HepG2 (cell line): ENCODE measurements around the gene ARHGEF37. TPM values are rescaled to one million over a fixed set of nuclear protein-coding genes. Genes with fewer than 3 reads are reported as not detected.

ENCODE experiments used
- ATAC-seq: fragments of 200-7000 bp; cut with Tn5 transposase; 3 replicates; pipeline ENCODE4 v1.9.1; 2020; ENCODE audit warnings: mild to moderate bottlenecking, moderate library complexity
- BruUV-seq: library from RNA; stranded (reverse); fragments of 400-500 nt; replicated peaks from 2 replicates; lab custom pipeline; 2021; lab: Mats Ljungman, UMichigan
- CTCF ChIA-PET: fragments of 300-600 bp; formaldehyde crosslinking; extraction: SDS; loops from one replicate; lab custom pipeline; 2021; ENCODE audit warnings: low total read pairs, inconsistent platforms, low intra/inter-chr PET ratio; lab: Yijun Ruan, JAX
- POLR2A ChIA-PET: fragments of 350-600 bp; sonication (Branson Sonifier 250); formaldehyde crosslinking; loops from one replicate; lab custom pipeline; 2020; ENCODE audit warnings: antibody characterized with exemption, inconsistent platforms; lab: Yijun Ruan, JAX
- DNase-seq: peaks from one replicate; pipeline ENCODE4 v3.0.0-alpha.2; 2015; ENCODE audit warnings: low spot score
- FAIRE-seq: peaks from 3 replicates; lab custom pipeline; 2011; peaks lifted over from hg19 to GRCh38; lab: Jason Lieb, UNC
- H2AFZ ChIP-seq: one replicate; pipeline ENCODE4 v1.6.1; 2011; ENCODE audit warnings: low read length, inconsistent platforms
- H3K27ac ChIP-seq: fragments of 300-600 bp; 3 replicates; pipeline ENCODE4 v1.8.0; 2011; ENCODE audit warnings: mixed run types, mild to moderate bottlenecking, mixed read lengths, low read length, inconsistent platforms; ENCODE audit not compliant: insufficient read depth; ENCODE audit errors: extremely low read length
- H3K27me3 ChIP-seq, 2 experiments: fragments of 200-600 bp in 1 of 2; 2 replicates in 1 of 2; 3 replicates in 1 of 2; pipeline versions ENCODE4 v1.6.0 to v1.8.0; 2011; ENCODE audit warnings: low read length in 2 of 2, mild to moderate bottlenecking in 2 of 2, moderate library complexity in 2 of 2, inconsistent platforms in 1 of 2; ENCODE audit not compliant: insufficient read depth in 2 of 2, control insufficient read depth in 1 of 2
- H3K36me3 ChIP-seq, 2 experiments: fragments of 200-600 bp in 1 of 2; replicated peaks in 1 of 2; 2 replicates in 1 of 2; 3 replicates in 1 of 2; pipeline versions ENCODE4 v1.5.1 to v1.8.0; 2011; ENCODE audit warnings: low read length in 2 of 2, inconsistent platforms in 1 of 2; ENCODE audit not compliant: insufficient read depth in 2 of 2, control insufficient read depth in 1 of 2
- H3K4me1 ChIP-seq: 2 replicates; pipeline ENCODE4 v1.5.1; 2012; ENCODE audit warnings: low read length, inconsistent platforms; ENCODE audit not compliant: insufficient read depth
- H3K4me2 ChIP-seq: 2 replicates; pipeline ENCODE4 v1.6.0; 2011; ENCODE audit warnings: low read depth, low read length, inconsistent platforms
- H3K4me3 ChIP-seq, 3 experiments: fragments of 200-600 bp in 1 of 3; sonication (generic), shearing (Covaris generic) in 1 of 3; replicated peaks in 1 of 3; 2 replicates each; pipeline ENCODE4 v1.5.1; 2011 to 2016; ENCODE audit warnings: low read length in 3 of 3, inconsistent platforms in 2 of 3, low read depth in 2 of 3, mild to moderate bottlenecking in 2 of 3, control low read depth in 1 of 3, mixed read lengths in 1 of 3; ENCODE audit not compliant: insufficient read depth in 1 of 3
- H3K79me2 ChIP-seq: one replicate; pipeline ENCODE4 v1.6.1; 2011; ENCODE audit warnings: low read length, inconsistent platforms; ENCODE audit not compliant: insufficient read depth
- H3K9ac ChIP-seq: 2 replicates; pipeline ENCODE4 v1.6.0; 2011; ENCODE audit warnings: mild to moderate bottlenecking, low read depth, low read length, inconsistent platforms; ENCODE audit not compliant: insufficient read depth
- H3K9me3 ChIP-seq: 2 replicates; pipeline ENCODE4 v1.5.1; 2012; ENCODE audit warnings: mild to moderate bottlenecking, low read length
- H4K20me1 ChIP-seq: 2 replicates; pipeline ENCODE4 v1.6.0; 2011; ENCODE audit warnings: inconsistent platforms, mild to moderate bottlenecking, low read length, moderate library complexity; ENCODE audit not compliant: insufficient read depth
- CBX1 ChIP-seq: IDR thresholded peaks from one replicate; pipeline ENCODE4 v1.6.1; 2016; ENCODE audit warnings: antibody characterized with exemption, low read depth
- CCDC6 ChIP-seq: sonication (generic); formaldehyde crosslinking; IDR thresholded peaks from 2 replicates; pipeline ENCODE4 v1.8.1; 2022; ENCODE audit warnings: mild to moderate bottlenecking, missing genetic modification reagents, moderate library complexity
- KDM4B ChIP-seq: sonication (generic); formaldehyde crosslinking; IDR thresholded peaks from 2 replicates; pipeline ENCODE4 v1.4.0; 2020; ENCODE audit warnings: missing genetic modification reagents
- MXI1 ChIP-seq: IDR thresholded peaks from 3 replicates; pipeline ENCODE4 v1.6.1; 2012; ENCODE audit warnings: low read depth, low read length, inconsistent platforms, borderline replicate concordance
- SKI ChIP-seq: fragments of 450-650 bp; IDR thresholded peaks from one replicate; pipeline ENCODE4 v1.6.1; 2018; ENCODE audit warnings: mild to moderate bottlenecking; ENCODE audit not compliant: partially characterized antibody
- SNAI1 ChIP-seq: sonication (generic); formaldehyde crosslinking; IDR thresholded peaks from 2 replicates; pipeline ENCODE4 v1.5.0; 2020; ENCODE audit warnings: mild to moderate bottlenecking, missing genetic modification reagents, borderline replicate concordance
- TCF12 ChIP-seq, 2 experiments: fragments of 450-650 bp in 1 of 2; sonication (generic) in 1 of 2; formaldehyde crosslinking in 1 of 2; IDR thresholded peaks; 2 replicates each; pipeline versions ENCODE4 v1.6.1 to v1.8.0; 2017 to 2022; ENCODE audit warnings: antibody characterized with exemption in 1 of 2, mild to moderate bottlenecking in 1 of 2, missing genetic modification reagents in 1 of 2, moderate library complexity in 1 of 2
- TGIF2 ChIP-seq: IDR thresholded peaks from 2 replicates; pipeline ENCODE4 v1.6.1; 2016; ENCODE audit warnings: control low read depth, missing compliant biosample characterization
- ZFAT ChIP-seq: sonication (generic); formaldehyde crosslinking; conservative IDR thresholded peaks from 2 replicates; pipeline ENCODE4 v1.8.1; 2023; ENCODE audit warnings: missing genetic modification reagents, inconsistent platforms
- ZNF572 ChIP-seq: sonication (generic); formaldehyde crosslinking; IDR thresholded peaks from 2 replicates; pipeline ENCODE4 v1.5.1; 2020; ENCODE audit warnings: mild to moderate bottlenecking, missing genetic modification reagents
- ZNF747 ChIP-seq: sonication (generic); formaldehyde crosslinking; IDR thresholded peaks from 2 replicates; pipeline ENCODE4 v1.8.1; 2023; ENCODE audit warnings: missing genetic modification reagents, mild to moderate bottlenecking, borderline replicate concordance
- ZNF780A ChIP-seq: sonication (generic); formaldehyde crosslinking; IDR thresholded peaks from 2 replicates; pipeline ENCODE4 v1.8.0; 2022; ENCODE audit warnings: mild to moderate bottlenecking, missing genetic modification reagents, moderate library complexity
- ZNF781 ChIP-seq: sonication (generic); formaldehyde crosslinking; IDR thresholded peaks from 2 replicates; pipeline ENCODE4 v1.5.1; 2020; ENCODE audit warnings: borderline replicate concordance, mild to moderate bottlenecking, missing genetic modification reagents; ENCODE audit errors: not compliant biosample characterization
- ZSCAN29 ChIP-seq: sonication (generic); formaldehyde crosslinking; conservative IDR thresholded peaks from 2 replicates; pipeline ENCODE4 v1.4.0; 2020; ENCODE audit warnings: mild to moderate bottlenecking, missing genetic modification reagents
- whole genome bisulfite sequencing: methylation state at CpG from one replicate; pipeline ENCODE4 v1.1.6; 2017; ENCODE audit warnings: low lambda C conversion rate; 5-methylcytosine and 5-hydroxymethylcytosine counted together
- in situ Hi-C: cut with HindIII; loops from 2 replicates; pipeline ENCODE4 v1.10.0; 2017; ENCODE audit warnings: low pct_unique_long_range_greater_than_20kb; ENCODE audit not compliant: extremely low pct_ligation_motif_present
- intact Hi-C: fragments of 100-400 bp; cut with micrococcal nuclease; formaldehyde crosslinking; loops from one replicate; pipeline ENCODE4 v1.10.0; 2022; ENCODE audit not compliant: unreplicated experiment
- polyA plus RNA-seq, 8 experiments: library from polyadenylated mRNA; depleted of rRNA in 3 of 8; stranded (reverse) in 7 of 8; unstranded in 1 of 8; fragments of >200 nt; fragmentation: Illumina TruSeq in 4 of 8; extraction: Trizol in 4 of 8; gene quantifications; 2 replicates each; pipeline versions ENCODE4 v1.2.1 to v1.2.3, GENCODE V29; 2011 to 2016; ENCODE audit warnings: low read depth in 4 of 8, missing spikeins in 1 of 8, mixed read lengths in 1 of 8; ENCODE audit not compliant: insufficient read depth in 1 of 8
- total RNA-seq, 5 experiments: library from RNA; depleted of rRNA; stranded (reverse); fragments of >200 nt; fragmentation: Illumina TruSeq; extraction: Trizol; gene quantifications; 2 replicates each; pipeline ENCODE4 v1.2.3, GENCODE V29; 2016; ENCODE audit warnings: low read depth in 1 of 5
- TF ChIP-seq, protein P1 (sequence below): sonication (generic); formaldehyde crosslinking; IDR thresholded peaks from 2 replicates; pipeline ENCODE4 v1.4.0; 2020; ENCODE audit warnings: mild to moderate bottlenecking, missing genetic modification reagents
- TF ChIP-seq, protein P2 (sequence below): sonication (generic); formaldehyde crosslinking; IDR thresholded peaks from 2 replicates; pipeline ENCODE4 v1.4.0; 2020; ENCODE audit warnings: missing genetic modification reagents
- TF ChIP-seq, protein P3 (sequence below): sonication (generic); formaldehyde crosslinking; IDR thresholded peaks from 2 replicates; pipeline ENCODE4 v1.4.0; 2020; ENCODE audit warnings: missing genetic modification reagents; ENCODE audit errors: not compliant biosample characterization

ARHGEF37 gene
- total and polyA plus RNA-seq, 2 of the 13 experiments (the other 11 are each of a cell fraction or from before 2014, with no cell fraction given) = 0.18 to 0.27 TPM

DNA sequence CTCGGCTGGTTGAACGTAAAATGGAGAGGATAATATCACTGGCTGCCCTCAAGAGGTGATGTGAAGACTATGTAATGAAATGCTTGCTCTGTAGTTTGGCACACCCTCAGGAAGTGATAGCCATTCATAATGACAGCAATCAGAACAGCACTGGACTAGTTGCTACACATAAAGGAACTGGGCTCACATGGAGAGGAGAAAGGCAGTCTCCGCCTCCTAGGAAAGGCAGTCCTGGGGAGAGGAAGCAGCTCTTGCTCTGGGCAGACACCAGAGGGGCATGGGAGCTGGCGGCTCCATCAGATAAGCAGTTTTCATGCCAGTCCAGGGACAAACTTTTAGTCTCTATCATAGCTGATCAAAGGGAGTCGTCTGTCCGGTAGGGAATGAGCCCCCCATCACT lies 46.9 kb downstream of the ARHGEF37 start (continued):
- TF ChIP-seq CCDC6 (no peak), ZNF747 (CRISPR knock-in tag) (no peak), SKI (no peak), SNAI1 (no peak)
- TF ChIP-seq, protein P1, sequence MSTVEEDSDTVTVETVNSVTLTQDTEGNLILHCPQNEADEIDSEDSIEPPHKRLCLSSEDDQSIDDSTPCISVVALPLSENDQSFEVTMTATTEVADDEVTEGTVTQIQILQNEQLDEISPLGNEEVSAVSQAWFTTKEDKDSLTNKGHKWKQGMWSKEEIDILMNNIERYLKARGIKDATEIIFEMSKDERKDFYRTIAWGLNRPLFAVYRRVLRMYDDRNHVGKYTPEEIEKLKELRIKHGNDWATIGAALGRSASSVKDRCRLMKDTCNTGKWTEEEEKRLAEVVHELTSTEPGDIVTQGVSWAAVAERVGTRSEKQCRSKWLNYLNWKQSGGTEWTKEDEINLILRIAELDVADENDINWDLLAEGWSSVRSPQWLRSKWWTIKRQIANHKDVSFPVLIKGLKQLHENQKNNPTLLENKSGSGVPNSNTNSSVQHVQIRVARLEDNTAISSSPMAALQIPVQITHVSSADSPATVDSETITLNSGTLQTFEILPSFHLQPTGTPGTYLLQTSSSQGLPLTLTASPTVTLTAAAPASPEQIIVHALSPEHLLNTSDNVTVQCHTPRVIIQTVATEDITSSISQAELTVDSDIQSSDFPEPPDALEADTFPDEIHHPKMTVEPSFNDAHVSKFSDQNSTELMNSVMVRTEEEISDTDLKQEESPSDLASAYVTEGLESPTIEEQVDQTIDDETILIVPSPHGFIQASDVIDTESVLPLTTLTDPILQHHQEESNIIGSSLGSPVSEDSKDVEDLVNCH (CRISPR knock-in tag) = no peak

DNA sequence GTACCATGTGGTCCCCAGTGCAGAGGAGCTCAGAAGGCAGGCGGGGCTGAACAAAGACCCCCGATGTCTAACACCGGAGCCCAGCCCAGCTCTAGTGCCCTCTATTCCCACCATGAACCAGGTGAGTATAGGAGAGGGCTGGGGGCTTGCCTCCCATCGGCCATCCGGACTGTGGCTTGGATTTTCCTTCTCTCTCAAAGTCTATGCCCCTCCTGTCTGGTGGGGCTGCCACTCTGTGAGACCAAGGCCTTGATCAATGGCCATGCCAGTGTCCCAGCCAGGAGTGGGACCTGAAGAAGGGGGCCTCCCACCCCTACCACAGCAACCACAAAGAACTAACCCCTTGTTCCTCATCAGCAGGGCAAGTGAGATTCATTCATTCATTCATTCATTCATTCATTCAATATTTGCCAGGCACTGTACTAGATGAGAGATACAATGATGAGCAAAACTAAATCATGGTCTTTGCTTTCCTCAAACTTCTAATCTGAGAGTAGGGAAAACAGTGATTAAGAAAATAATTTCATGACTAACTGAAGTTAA lies 47.6 kb downstream of the ARHGEF37 start:
- in situ Hi-C loops = loop anchor here (25.0 kb wide), 1 partner anchor 358 kb away; no protein-coding TSS in a partner anchor
- ATAC-seq (no peak), FAIRE-seq (no peak), DNase-seq (no peak)
- ChIA-PET CTCF (no interaction called here), POLR2A (no interaction called here)
- H3K27ac ChIP-seq = no peak overlapping the region
- H4K20me1 ChIP-seq = no peaks in the 10 kb centered on the region
- no peak overlapping the region for H3K4me2 ChIP-seq
- H3K27me3 ChIP-seq = 0 out of 5 replicates have a peak, but pooled peaks cover 0 to 3% of the 10 kb centered on the region in 2 experiments
- H3K9me3 ChIP-seq = no peaks in the 10 kb centered on the region
- intact Hi-C loops = no loop called here
- BruUV-seq = no TSS peak
- no peaks in the 10 kb centered on the region for H3K36me3 ChIP-seq
- 10% methylated on average over 2 of the region's 5 CpGs for WGBS
- no peaks in the 10 kb centered on the region for H3K79me2 ChIP-seq
- no peaks in the 10 kb centered on the region for H3K4me1 ChIP-seq
- no peak overlapping the region for H2AFZ ChIP-seq
- no peak overlapping the region for H3K4me3 ChIP-seq
- no peak overlapping the region for H3K9ac ChIP-seq
- no peak for TF ChIP-seq ZFAT (CRISPR knock-in tag)
- TF ChIP-seq MXI1 = no peak
- no peak for TF ChIP-seq ZSCAN29 (CRISPR knock-in tag)
- TF ChIP-seq ZNF780A (CRISPR knock-in tag) = no peak
- TF ChIP-seq ZNF781 = no peak
- TF ChIP-seq, protein P2, sequence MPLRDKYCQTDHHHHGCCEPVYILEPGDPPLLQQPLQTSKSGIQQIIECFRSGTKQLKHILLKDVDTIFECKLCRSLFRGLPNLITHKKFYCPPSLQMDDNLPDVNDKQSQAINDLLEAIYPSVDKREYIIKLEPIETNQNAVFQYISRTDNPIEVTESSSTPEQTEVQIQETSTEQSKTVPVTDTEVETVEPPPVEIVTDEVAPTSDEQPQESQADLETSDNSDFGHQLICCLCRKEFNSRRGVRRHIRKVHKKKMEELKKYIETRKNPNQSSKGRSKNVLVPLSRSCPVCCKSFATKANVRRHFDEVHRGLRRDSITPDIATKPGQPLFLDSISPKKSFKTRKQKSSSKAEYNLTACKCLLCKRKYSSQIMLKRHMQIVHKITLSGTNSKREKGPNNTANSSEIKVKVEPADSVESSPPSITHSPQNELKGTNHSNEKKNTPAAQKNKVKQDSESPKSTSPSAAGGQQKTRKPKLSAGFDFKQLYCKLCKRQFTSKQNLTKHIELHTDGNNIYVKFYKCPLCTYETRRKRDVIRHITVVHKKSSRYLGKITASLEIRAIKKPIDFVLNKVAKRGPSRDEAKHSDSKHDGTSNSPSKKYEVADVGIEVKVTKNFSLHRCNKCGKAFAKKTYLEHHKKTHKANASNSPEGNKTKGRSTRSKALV (CRISPR knock-in tag) = no peak
- no peak for TF ChIP-seq TCF12 (IDR thresholded peaks at IDR 0.05)
- TF ChIP-seq TCF12 (CRISPR knock-in tag; IDR thresholded peaks at IDR 0.05) = no peak
- no peak for TF ChIP-seq TGIF2
- TF ChIP-seq KDM4B = no peak
- no peak for TF ChIP-seq CBX1
- TF ChIP-seq, protein P3, sequence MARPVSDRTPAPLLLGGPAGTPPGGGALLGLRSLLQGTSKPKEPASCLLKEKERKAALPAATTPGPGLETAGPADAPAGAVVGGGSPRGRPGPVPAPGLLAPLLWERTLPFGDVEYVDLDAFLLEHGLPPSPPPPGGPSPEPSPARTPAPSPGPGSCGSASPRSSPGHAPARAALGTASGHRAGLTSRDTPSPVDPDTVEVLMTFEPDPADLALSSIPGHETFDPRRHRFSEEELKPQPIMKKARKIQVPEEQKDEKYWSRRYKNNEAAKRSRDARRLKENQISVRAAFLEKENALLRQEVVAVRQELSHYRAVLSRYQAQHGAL (CRISPR knock-in tag) = no peak
- TF ChIP-seq ZNF572 (CRISPR knock-in tag) = no peak
